A673 (cell line): ENCODE results near the gene SHISA8.

Source experiments
- CTCF ChIP-seq: fragments of 300-800, 200-600 bp; sonication (generic); conservative IDR thresholded peaks from 2 replicates; pipeline ENCODE4 v1.5.1; 2017; ENCODE audit warnings: low read depth, mild to moderate bottlenecking, antibody characterized with exemption, low read length, moderate library complexity, mixed read lengths
- EZH2 ChIP-seq: fragments of 200-600 bp; sonication (generic); IDR thresholded peaks from 2 replicates; pipeline ENCODE4 v1.6.1; 2017; ENCODE audit warnings: borderline replicate concordance, low read depth, mild to moderate bottlenecking, mixed read lengths, antibody characterized with exemption, low read length; ENCODE audit not compliant: poor library complexity, severe bottlenecking

DNA sequence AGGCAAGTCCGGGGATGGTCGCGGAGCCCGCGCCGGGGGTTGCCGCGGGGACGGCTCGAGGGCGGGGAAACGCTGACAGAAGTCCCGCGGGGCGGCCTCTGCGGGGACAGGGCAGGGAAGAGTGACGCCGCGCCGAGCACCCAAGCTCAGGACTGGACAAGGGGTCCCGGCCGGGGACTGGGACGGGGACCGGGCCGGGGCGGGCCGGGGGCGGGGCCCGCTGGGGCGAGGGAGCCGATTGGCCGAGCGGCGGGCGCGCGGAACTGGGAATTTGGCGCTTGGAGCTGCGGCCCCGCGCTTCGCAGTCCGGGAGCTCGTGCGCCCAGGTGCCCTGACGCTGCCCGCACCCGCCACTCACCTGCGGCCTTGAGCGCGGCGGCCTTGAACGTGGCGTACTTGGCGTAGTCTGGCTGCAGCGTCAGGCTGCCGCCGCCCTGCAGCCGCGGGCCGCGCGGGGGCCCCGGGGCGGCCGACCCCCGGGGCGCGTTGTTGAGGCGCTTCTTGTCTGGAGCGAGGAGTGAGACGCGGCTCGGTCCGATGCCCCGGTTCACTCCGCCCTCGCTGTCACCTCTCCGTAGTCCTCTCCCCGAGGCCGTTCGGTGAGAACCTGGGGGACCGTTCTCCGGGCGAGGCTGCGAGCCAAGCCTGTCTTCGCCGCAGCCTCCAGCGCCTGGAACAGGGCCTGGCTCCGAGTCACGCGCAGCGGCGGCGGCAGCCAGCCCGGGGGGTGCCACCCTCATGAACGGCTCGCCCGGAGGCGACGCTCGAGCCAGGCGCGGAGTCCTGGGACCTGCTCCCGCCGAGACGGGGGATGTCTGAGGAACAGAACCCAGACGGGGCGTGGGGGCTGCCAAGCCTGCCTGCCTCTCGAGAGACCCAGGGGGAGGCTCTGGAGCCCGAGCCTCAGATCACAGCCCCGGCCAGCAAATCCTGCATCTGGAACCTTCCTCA is 4.5 kb downstream of the SHISA8 start:
- no peak for TF ChIP-seq CTCF
- TF ChIP-seq EZH2, result no peak
